ENCODE measurements around the gene CDC42SE1. TPM values are rescaled to one million over a fixed set of nuclear protein-coding genes. Genes with fewer than 3 reads are reported as not detected.

The CDC42SE1 gene
- total and polyA plus RNA-seq, 9 of the 15 experiments (the other 6 are each of a cell fraction or from before 2014, with no cell fraction given), result 78.1 to 189 (median 114) TPM

GRCh38 chr1:151054971-151055547 lies 4.4 kb downstream of the CDC42SE1 start (continued):
- TF ChIP-seq CREB1 (IDR thresholded peaks at IDR 0.05) (0 out of 2 replicates have a peak, but pooled peaks have one; percentile 7), CREB1 (CRISPR knock-in tag; IDR thresholded peaks at IDR 0.05) (no peak), FOXA3 (CRISPR knock-in tag; conservative IDR thresholded peaks at IDR 0.05 in 1 of 2, IDR thresholded peaks at IDR 0.05 in 1 of 2) (no peak), ELF2 (CRISPR knock-in tag; IDR thresholded peaks at IDR 0.05) (no peak), ASH1L (IDR thresholded peaks at IDR 0.05; ENCODE audit: borderline replicate concordance, low read depth, partially characterized antibody) (peak; percentile 21), HNRNPL (IDR thresholded peaks at IDR 0.05; ENCODE audit: low read depth, low read length) (no peak), ILF3 (IDR thresholded peaks at IDR 0.05; ENCODE audit: borderline replicate concordance) (no peak), THRAP3 (IDR thresholded peaks at IDR 0.05; ENCODE audit: borderline replicate concordance) (no peak), BCOR (IDR thresholded peaks at IDR 0.05) (0 out of 2 replicates have a peak, but pooled peaks have one; percentile 35), CC2D1A (IDR thresholded peaks at IDR 0.05) (no peak), HINFP (tag; conservative IDR thresholded peaks at IDR 0.05; ENCODE audit: low read depth) (no peak), ZNF766 (CRISPR knock-in tag; conservative IDR thresholded peaks at IDR 0.05) (no peak)
- TF ChIP-seq, protein P1, sequence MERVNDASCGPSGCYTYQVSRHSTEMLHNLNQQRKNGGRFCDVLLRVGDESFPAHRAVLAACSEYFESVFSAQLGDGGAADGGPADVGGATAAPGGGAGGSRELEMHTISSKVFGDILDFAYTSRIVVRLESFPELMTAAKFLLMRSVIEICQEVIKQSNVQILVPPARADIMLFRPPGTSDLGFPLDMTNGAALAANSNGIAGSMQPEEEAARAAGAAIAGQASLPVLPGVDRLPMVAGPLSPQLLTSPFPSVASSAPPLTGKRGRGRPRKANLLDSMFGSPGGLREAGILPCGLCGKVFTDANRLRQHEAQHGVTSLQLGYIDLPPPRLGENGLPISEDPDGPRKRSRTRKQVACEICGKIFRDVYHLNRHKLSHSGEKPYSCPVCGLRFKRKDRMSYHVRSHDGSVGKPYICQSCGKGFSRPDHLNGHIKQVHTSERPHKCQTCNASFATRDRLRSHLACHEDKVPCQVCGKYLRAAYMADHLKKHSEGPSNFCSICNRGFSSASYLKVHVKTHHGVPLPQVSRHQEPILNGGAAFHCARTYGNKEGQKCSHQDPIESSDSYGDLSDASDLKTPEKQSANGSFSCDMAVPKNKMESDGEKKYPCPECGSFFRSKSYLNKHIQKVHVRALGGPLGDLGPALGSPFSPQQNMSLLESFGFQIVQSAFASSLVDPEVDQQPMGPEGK (CRISPR knock-in tag; IDR thresholded peaks at IDR 0.05; ENCODE audit: borderline replicate concordance), result no peak

All from K562 (cell line).